Measurements from ENCODE around the gene PRICKLE2.

DNA sequence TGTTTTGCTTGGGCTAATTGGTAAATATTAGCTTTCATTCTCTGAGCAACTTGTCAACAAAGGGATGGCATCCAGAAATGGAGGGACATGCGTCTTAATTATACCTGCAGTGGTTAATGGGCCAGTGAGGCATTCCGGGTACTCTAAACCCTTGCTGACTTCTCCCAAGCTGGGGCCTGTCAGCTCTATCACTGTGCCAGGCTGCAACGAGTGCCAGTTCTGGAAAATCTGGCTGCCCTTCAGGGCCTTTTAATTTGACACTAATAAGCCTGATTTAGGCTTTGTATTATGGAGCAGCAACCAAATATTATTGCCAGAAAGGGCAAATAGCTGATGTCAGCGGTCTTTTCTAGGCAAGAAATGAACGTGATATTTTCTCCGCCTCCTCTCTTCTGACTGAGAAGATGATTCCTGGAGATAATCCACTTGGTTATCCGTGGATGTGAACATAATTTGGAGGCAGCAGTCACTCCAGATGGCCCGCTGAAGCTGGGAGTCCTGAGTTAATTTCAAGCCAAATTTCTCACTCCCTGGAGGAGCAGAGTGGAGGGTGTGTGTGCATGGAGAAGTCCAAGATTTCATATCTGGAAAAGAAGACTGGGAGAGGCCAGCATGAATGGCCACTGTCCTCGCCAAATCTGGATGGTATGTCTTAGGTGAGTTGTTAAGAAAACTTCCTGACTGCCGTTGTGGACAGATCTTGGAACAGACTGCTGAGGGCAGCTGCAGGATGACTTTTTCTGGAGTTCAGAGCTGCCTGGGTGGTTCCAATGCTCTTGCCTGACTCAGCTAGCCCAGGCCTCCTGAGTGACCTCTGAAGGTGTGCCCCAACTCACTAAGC, 157.5 kb downstream of the PRICKLE2 start:
- TF ChIP-seq POLR2A (IDR thresholded peaks at IDR 0.05): no peak
- TF ChIP-seq CTCF (IDR thresholded peaks at IDR 0.05): no peak

All from body of pancreas (tissue), 4 donors.